Measurements from ENCODE around the gene NCAM1.
"Not testable (repeated sequence)": the region's sequence is repeated elsewhere in the genome, so short reads cannot be mapped to it uniquely, and the experiment has no call there.

Gene NCAM1

GRCh38 chr11:113282898-113283437 lies 321.7 kb downstream of the NCAM1 start:
- in situ Hi-C loops (cut with MboI; ENCODE audit: low sequenced_read_pairs), result loop anchor here (10.0 to 25.0 kb wide), 3 partner anchors 696 to 1058 kb away; partner anchors contain the start of gene PTS
- H3K4me1 ChIP-seq, result no peaks in the 10 kb centered on the region
- DNase-seq (ENCODE audit: low spot score in 2 of 2), result no peak

GRCh38 chr11:113283881-113284280 lies 322.7 kb downstream of the NCAM1 start:
- no peak for DNase-seq (ENCODE audit: low spot score in 2 of 2)
- H3K27me3 ChIP-seq (ENCODE audit: low read depth), result no peaks in the 10 kb centered on the region
- no peak overlapping the region for H3K4me3 ChIP-seq
- in situ Hi-C loops (cut with MboI; ENCODE audit: low sequenced_read_pairs), result loop anchor here (10.0 to 25.0 kb wide), 3 partner anchors 697 to 1059 kb away; partner anchors contain the start of gene PTS
- H3K36me3 ChIP-seq (replicated peaks), result no peaks in the 10 kb centered on the region
- H3K9me3 ChIP-seq, result no peaks in the 10 kb centered on the region
- no peaks in the 10 kb centered on the region for H3K4me1 ChIP-seq

More at GRCh38 chr11:113282898-113283437, 321.7 kb downstream of the NCAM1 start:
- Histone ChIP-seq H3K27me3 (ENCODE audit: low read depth) (no peaks in the 10 kb centered on the region), H3K36me3 (replicated peaks) (no peaks in the 10 kb centered on the region), H3K9me3 (no peaks in the 10 kb centered on the region), H3K4me3 (no peak overlapping the region)

- Histone ChIP-seq H3K36me3 (replicated peaks) (no peaks in the 10 kb centered on the region), H3K4me3 (no peak overlapping the region), H3K9me3 (no peaks in the 10 kb centered on the region), H3K4me1 (no peaks in the 10 kb centered on the region), H3K27me3 (ENCODE audit: low read depth) (no peaks in the 10 kb centered on the region)
- DNase-seq (ENCODE audit: low spot score in 2 of 2), result no peak
- in situ Hi-C loops (cut with MboI; ENCODE audit: low sequenced_read_pairs), result loop anchor here (10.0 to 25.0 kb wide), 3 partner anchors 699 to 1061 kb away; partner anchors contain the start of gene PTS
Measured at GRCh38 chr11:113286009-113286408, 324.8 kb downstream of the NCAM1 start.

DNA sequence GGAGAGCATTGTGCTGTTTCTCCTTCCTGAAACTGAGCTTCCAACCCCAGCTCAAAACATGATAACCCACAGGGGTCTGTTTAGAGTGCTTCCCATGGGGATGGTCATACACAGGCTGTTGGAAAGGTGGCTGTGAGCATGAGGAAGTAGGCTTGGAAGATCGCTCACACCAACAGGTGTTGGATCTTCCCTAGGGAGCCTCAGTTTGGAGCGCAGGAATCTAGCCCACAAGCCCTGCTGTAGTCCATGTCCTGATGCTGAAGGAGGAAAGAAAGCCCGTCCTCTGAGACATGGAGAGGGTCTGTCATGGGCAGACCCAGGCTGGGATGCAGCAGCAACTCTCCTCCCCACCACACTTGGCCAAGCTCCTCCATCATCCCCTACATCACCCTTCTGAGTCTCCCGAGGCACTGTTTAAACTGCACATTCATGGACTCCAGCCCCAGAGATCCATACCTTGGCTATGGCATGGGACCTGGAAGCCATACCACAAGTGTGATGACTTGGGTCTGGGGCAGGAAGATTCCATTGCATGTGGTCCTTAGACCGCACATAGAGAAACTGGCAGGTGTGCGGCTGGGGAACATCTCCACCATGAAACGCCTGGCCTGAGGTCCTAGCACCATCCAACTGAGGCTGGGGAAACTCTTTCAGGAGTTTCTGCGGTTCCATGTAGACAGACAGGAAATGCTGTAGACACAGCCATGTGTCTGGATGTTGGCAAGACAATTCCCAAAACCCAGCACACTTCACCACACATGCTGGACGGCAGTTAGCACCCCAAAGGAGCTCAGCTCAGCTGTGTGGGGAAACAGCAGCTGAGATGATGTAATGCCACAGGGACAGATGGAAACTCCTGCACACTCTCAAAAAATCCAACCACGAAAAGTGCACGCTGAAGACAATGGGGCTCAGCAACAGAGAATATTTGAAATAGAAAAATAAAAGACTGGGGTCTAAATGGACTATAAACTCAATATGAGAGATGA lies 325.6 kb downstream of the NCAM1 start:
- Histone ChIP-seq H3K9me3 (no peaks in the 10 kb centered on the region), H3K4me1 (no peaks in the 10 kb centered on the region), H3K36me3 (replicated peaks) (no peaks in the 10 kb centered on the region), H3K27me3 (ENCODE audit: low read depth) (no peaks in the 10 kb centered on the region), H3K4me3 (no peak overlapping the region)
- DNase-seq (ENCODE audit: low spot score in 2 of 2), result no peak
- in situ Hi-C loops (cut with MboI; ENCODE audit: low sequenced_read_pairs), result loop anchor here (10.0 to 25.0 kb wide), 3 partner anchors 700 to 1062 kb away; partner anchors contain the start of gene PTS

DNA sequence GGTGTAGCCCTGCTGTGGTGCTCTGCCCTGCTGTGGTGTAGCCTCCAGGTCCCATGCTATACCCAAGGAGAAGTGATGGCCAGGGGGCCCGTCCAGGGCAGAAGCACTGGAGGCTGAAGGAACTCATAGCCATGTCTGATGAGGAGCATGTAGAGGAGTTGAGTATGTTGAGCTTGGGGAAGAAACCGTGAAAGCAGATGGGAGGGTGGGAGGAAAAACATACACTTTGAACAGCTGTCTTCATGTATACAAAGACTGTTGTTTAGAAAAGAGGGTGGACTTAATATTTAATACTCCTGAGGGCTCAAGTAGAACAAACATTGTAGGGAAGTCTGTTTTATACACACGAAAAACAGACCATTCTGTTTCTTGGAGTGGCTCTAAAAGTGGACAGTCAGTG lies 326.6 kb downstream of the NCAM1 start:
- no peak overlapping the region for H3K4me3 ChIP-seq
- in situ Hi-C loops (cut with MboI; ENCODE audit: low sequenced_read_pairs), result loop anchor here (10.0 to 25.0 kb wide), 3 partner anchors 700 to 1063 kb away; partner anchors contain the start of gene PTS
- H3K4me1 ChIP-seq, result no peaks in the 10 kb centered on the region
- no peak for DNase-seq (ENCODE audit: low spot score in 2 of 2)
- 0 out of 2 replicates have a peak, but pooled peaks cover 3% of the 10 kb centered on the region for H3K27me3 ChIP-seq (ENCODE audit: low read depth)
- no peaks in the 10 kb centered on the region for H3K36me3 ChIP-seq (replicated peaks)
- no peaks in the 10 kb centered on the region for H3K9me3 ChIP-seq

- DNase-seq (ENCODE audit: low spot score in 2 of 2), result no peak
- Histone ChIP-seq H3K27me3 (ENCODE audit: low read depth) (0 out of 2 replicates have a peak, but pooled peaks cover 8% of the 10 kb centered on the region), H3K4me1 (no peaks in the 10 kb centered on the region), H3K36me3 (replicated peaks) (no peaks in the 10 kb centered on the region), H3K4me3 (no peak overlapping the region), H3K9me3 (no peaks in the 10 kb centered on the region)
- in situ Hi-C loops (cut with MboI; ENCODE audit: low sequenced_read_pairs), result loop anchor here (10.0 to 25.0 kb wide), 3 partner anchors 701 to 1064 kb away; partner anchors contain the start of gene PTS
Measured at GRCh38 chr11:113288286-113288863, 327.2 kb downstream of the NCAM1 start.

GRCh38 chr11:113289431-113290187 lies 328.4 kb downstream of the NCAM1 start:
- Histone ChIP-seq H3K36me3 (replicated peaks) (no peaks in the 10 kb centered on the region), H3K27me3 (ENCODE audit: low read depth) (peaks cover 12% of the 10 kb centered on the region; the same call in 1 of the 2 replicates), H3K9me3 (no peaks in the 10 kb centered on the region), H3K4me3 (no peak overlapping the region), H3K4me1 (no peaks in the 10 kb centered on the region)
- peak; percentile 23 to 65 for DNase-seq (ENCODE audit: low spot score in 2 of 2)
- in situ Hi-C loops (cut with MboI; ENCODE audit: low sequenced_read_pairs), result loop anchor here (10.0 to 25.0 kb wide), 3 partner anchors 702 to 1065 kb away; partner anchors contain the start of gene PTS

DNA sequence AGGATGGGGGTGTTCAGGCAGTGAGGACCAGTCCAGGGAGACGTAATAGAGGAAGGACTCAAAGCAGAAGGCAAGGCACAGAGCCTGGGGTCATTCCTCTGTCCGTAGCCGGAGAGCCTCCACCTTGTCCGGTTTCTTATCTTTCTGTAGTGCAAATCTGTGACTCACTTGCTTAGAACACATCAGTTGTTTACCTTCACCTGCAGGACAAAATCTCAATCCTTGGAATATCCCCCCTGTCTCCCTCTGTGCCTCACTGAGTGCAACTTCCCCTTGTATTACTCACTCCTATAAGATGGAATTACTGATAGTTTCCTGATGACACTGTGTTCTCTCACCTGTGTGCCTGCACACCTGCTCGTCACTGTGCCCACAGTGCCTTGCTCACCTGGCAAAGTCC lies 332.7 kb downstream of the NCAM1 start:
- DNase-seq (ENCODE audit: low spot score in 2 of 2), result no peak
- H3K4me3 ChIP-seq, result no peak overlapping the region
- peaks cover 12% of the 10 kb centered on the region; the same call in 1 of the 2 replicates for H3K27me3 ChIP-seq (ENCODE audit: low read depth)
- no peaks in the 10 kb centered on the region for H3K36me3 ChIP-seq (replicated peaks)
- in situ Hi-C loops (cut with MboI; ENCODE audit: low sequenced_read_pairs), result loop anchor here (25.0 kb wide), 1 partner anchor 707 kb away; no protein-coding TSS in a partner anchor
- no peaks in the 10 kb centered on the region for H3K4me1 ChIP-seq
- H3K9me3 ChIP-seq, result no peaks in the 10 kb centered on the region

DNA sequence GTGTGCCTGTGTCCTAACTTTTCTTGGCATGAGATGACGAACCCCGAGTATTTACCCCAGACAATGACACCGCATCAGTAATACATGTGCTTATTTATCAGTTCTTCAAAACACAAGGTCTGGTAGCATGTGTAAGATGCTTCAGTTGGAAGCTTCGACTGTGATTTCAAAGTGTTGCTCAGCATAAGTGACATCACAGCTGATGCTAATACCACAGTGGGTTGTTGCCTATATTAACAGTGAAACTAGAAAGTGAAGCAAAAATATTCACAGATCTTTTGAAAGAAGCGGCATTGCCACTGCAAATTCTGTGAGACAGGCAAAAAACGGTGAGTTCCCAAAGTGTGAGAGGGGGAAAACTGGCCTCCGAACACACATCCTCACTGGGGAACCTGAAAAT lies 334.8 kb downstream of the NCAM1 start:
- no peak overlapping the region for H3K4me3 ChIP-seq
- in situ Hi-C loops (cut with MboI; ENCODE audit: low sequenced_read_pairs), result loop anchor here (25.0 kb wide), 1 partner anchor 709 kb away; no protein-coding TSS in a partner anchor
- no peaks in the 10 kb centered on the region for H3K4me1 ChIP-seq
- no peak for DNase-seq (ENCODE audit: low spot score in 2 of 2)
- no peaks in the 10 kb centered on the region for H3K9me3 ChIP-seq
- no peaks in the 10 kb centered on the region for H3K36me3 ChIP-seq (replicated peaks)
- H3K27me3 ChIP-seq (ENCODE audit: low read depth), result peaks cover 12% of the 10 kb centered on the region

- H3K4me1 ChIP-seq, result no peaks in the 10 kb centered on the region
- in situ Hi-C loops (cut with MboI; ENCODE audit: low sequenced_read_pairs), result loop anchor here (25.0 kb wide), 1 partner anchor 709 kb away; no protein-coding TSS in a partner anchor
- H3K27me3 ChIP-seq (ENCODE audit: low read depth), result peaks cover 12% of the 10 kb centered on the region
- no peaks in the 10 kb centered on the region for H3K9me3 ChIP-seq
- H3K4me3 ChIP-seq, result no peak overlapping the region
- no peak for DNase-seq (ENCODE audit: low spot score in 2 of 2)
- H3K36me3 ChIP-seq (replicated peaks), result no peaks in the 10 kb centered on the region
Measured at GRCh38 chr11:113296447-113297205, 335.4 kb downstream of the NCAM1 start.

DNA sequence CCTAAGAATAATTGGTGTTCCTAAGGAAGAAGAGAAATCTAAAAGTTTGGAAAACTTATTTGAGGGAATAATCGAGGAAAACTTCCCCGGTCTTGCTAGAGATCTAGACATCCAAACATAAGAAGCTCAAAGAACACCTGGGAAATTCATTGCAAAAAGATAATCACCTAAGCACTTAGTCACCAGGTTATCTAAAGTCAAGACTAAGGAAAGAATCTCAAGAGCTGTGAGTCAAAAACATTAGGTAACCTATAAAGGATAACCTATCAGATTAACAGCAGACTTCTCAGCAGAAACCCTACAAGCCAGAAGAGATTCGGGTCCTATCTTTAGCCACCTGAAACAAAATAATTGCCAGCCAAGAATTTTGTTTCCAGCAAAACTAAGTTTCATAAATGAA lies 337.3 kb downstream of the NCAM1 start:
- not testable (repeated sequence) for H3K36me3 ChIP-seq (replicated peaks); DNase-seq (ENCODE audit: low spot score in 2 of 2); H3K27me3 ChIP-seq (ENCODE audit: low read depth); H3K9me3 ChIP-seq; H3K4me1 ChIP-seq; H3K4me3 ChIP-seq
- in situ Hi-C loops (cut with MboI; ENCODE audit: low sequenced_read_pairs), result loop anchor here (25.0 kb wide), 1 partner anchor 711 kb away; no protein-coding TSS in a partner anchor

DNA sequence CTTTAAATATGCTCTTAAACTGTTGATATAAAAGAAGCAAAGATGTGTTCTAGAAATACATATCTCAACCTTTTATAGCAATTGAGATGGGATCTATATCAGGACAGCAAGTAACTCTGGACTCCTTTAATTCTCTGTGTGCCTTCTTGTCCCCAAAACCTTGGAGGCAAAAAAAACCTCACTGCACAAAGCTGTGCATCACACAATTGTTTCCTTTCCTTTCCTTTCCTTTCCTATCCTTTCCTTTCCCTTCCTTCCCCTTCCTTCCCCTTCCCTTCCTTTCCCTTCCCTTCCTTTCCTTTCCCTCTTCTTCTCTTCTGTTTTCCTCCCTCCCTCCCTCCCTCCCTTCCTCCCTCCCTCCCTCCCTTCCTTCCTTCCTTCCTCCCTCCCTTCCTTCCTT lies 343.7 kb downstream of the NCAM1 start:
- Histone ChIP-seq H3K27me3 (ENCODE audit: low read depth) (peaks cover 2% of the 10 kb centered on the region; the same call in 1 of the 2 replicates), H3K36me3 (replicated peaks) (no peaks in the 10 kb centered on the region), H3K4me1 (no peaks in the 10 kb centered on the region), H3K9me3 (no peaks in the 10 kb centered on the region), H3K4me3 (no peak overlapping the region)
- DNase-seq (ENCODE audit: low spot score in 2 of 2), result no peak
- in situ Hi-C loops (cut with MboI; ENCODE audit: low sequenced_read_pairs), result loop anchor here (5.0 to 10.0 kb wide), 2 partner anchors 430 to 492 kb away; no protein-coding TSS in a partner anchor

Data from HAP-1 (cell line).